K562 (cell line): Measurements from ENCODE around the gene CFP. TPM values are rescaled to one million over a fixed set of nuclear protein-coding genes. Genes with fewer than 3 reads are reported as not detected.

ENCODE experiments used
- ATAC-seq: fragments of 200-7000 bp; cut with Tn5 transposase; 3 replicates; pipeline ENCODE4 v1.9.1; 2020; ENCODE audit warnings: moderate library complexity
- BruUV-seq: library from RNA; stranded (reverse); fragments of 400-500 nt; replicated peaks from 2 replicates; lab custom pipeline; 2021; lab: Mats Ljungman, UMichigan
- CTCF ChIA-PET: fragments of 300-600 bp; formaldehyde crosslinking; extraction: SDS; loops from one replicate; lab custom pipeline; 2021; ENCODE audit warnings: low intra/inter-chr PET ratio; lab: Yijun Ruan, JAX
- POLR2A ChIA-PET: fragments of 300-600, 350-650 bp; sonication (Branson Sonifier 250); formaldehyde crosslinking; extraction: SDS; loops from one replicate; lab custom pipeline; 2021; ENCODE audit warnings: antibody characterized with exemption, inconsistent platforms; lab: Yijun Ruan, JAX
- DNase-seq, 4 experiments: peaks; one replicate each; pipeline versions ENCODE4 v3.0.0 to v3.0.0-alpha.2; 2011 to 2018; ENCODE audit warnings: low spot score in 3 of 4, mixed read lengths in 3 of 4; ENCODE audit errors: extremely low read depth in 1 of 4
- FAIRE-seq: peaks from 2 replicates; lab custom pipeline; 2011; peaks lifted over from hg19 to GRCh38; lab: Jason Lieb, UNC
- H2AFZ ChIP-seq: 2 replicates; pipeline ENCODE4 v1.6.0; 2011; ENCODE audit warnings: low read depth, low read length, control low read depth, inconsistent platforms
- H3K27ac ChIP-seq: fragments of 200-600 bp; 3 replicates; pipeline ENCODE4 v1.8.0; 2011; ENCODE audit warnings: low read depth, mild to moderate bottlenecking, control low read depth, inconsistent platforms, low read length, moderate library complexity, mixed read lengths; ENCODE audit errors: extremely low read depth
- H3K27me3 ChIP-seq, 2 experiments: fragments of 300-600 bp in 1 of 2; 2 replicates in 1 of 2; 3 replicates in 1 of 2; pipeline versions ENCODE4 v1.6.0 to v1.8.0; 2011; ENCODE audit warnings: inconsistent platforms in 2 of 2, low read length in 2 of 2, mild to moderate bottlenecking in 1 of 2, mixed read lengths in 1 of 2, moderate library complexity in 1 of 2; ENCODE audit not compliant: control insufficient read depth in 2 of 2, insufficient read depth in 2 of 2
- H3K36me3 ChIP-seq: fragments of 300-600 bp; 3 replicates; pipeline ENCODE4 v1.8.0; 2011; ENCODE audit warnings: mild to moderate bottlenecking, low read length, inconsistent platforms; ENCODE audit not compliant: control insufficient read depth, insufficient read depth
- H3K4me1 ChIP-seq, 2 experiments: fragments of 200-600 bp in 1 of 2; replicated peaks in 1 of 2; 2 replicates in 1 of 2; 3 replicates in 1 of 2; pipeline versions ENCODE4 v1.5.1 to v1.8.0; 2011; ENCODE audit warnings: inconsistent platforms in 2 of 2, low read length in 2 of 2, mild to moderate bottlenecking in 1 of 2, mixed read lengths in 1 of 2, moderate library complexity in 1 of 2; ENCODE audit not compliant: control insufficient read depth in 2 of 2, insufficient read depth in 2 of 2
- H3K4me2 ChIP-seq: 2 replicates; pipeline ENCODE4 v1.6.1; 2011; ENCODE audit warnings: low read length, control low read depth, inconsistent platforms, mixed read lengths; ENCODE audit not compliant: insufficient read depth
- H3K4me3 ChIP-seq: fragments of 200-600 bp; sonication (generic), shearing (Covaris generic); 2 replicates; pipeline ENCODE4 v1.5.1; 2016; ENCODE audit warnings: control low read depth, inconsistent platforms
- H3K79me2 ChIP-seq: fragments of 200-600 bp; 3 replicates; pipeline ENCODE4 v1.8.0; 2011; ENCODE audit warnings: low read length, inconsistent platforms; ENCODE audit not compliant: control insufficient read depth, insufficient read depth
- H3K9ac ChIP-seq, 2 experiments: 2 replicates each; pipeline versions ENCODE4 v1.6.0 to v1.6.1; 2011; ENCODE audit warnings: low read depth in 2 of 2, low read length in 2 of 2, control low read depth in 1 of 2, inconsistent platforms in 1 of 2, mild to moderate bottlenecking in 1 of 2, mixed read lengths in 1 of 2; ENCODE audit not compliant: insufficient read depth in 1 of 2
- H3K9me1 ChIP-seq: one replicate; pipeline ENCODE4 v1.6.0; 2011; ENCODE audit warnings: inconsistent platforms, mild to moderate bottlenecking, low read length, moderate library complexity; ENCODE audit not compliant: control insufficient read depth, insufficient read depth
- H3K9me3 ChIP-seq: replicated peaks from 2 replicates; pipeline ENCODE4 v1.5.1; 2011; ENCODE audit warnings: low read depth, low read length, inconsistent platforms; ENCODE audit not compliant: control insufficient read depth, insufficient read depth
- H4K20me1 ChIP-seq: replicated peaks from 2 replicates; pipeline ENCODE4 v1.6.1; 2011; ENCODE audit warnings: low read length, inconsistent platforms, mixed read lengths; ENCODE audit not compliant: control insufficient read depth, insufficient read depth
- CBFA2T2 ChIP-seq: fragments of 450-650 bp; conservative IDR thresholded peaks from 2 replicates; pipeline ENCODE4 v1.6.1; 2017; ENCODE audit warnings: mild to moderate bottlenecking
- CBFA2T3 ChIP-seq: fragments of 450-650 bp; IDR thresholded peaks from 2 replicates; pipeline ENCODE4 v1.6.1; 2017
- POLR2G ChIP-seq: fragments of 200-400 bp; formaldehyde crosslinking; IDR thresholded peaks from 2 replicates; pipeline ENCODE4 v1.6.1; 2017; ENCODE audit warnings: low read depth, mild to moderate bottlenecking, antibody characterized with exemption, low read length, moderate library complexity
- SMARCC2 ChIP-seq: fragments of 450-650 bp; IDR thresholded peaks from 2 replicates; pipeline ENCODE4 v1.6.1; 2017; ENCODE audit warnings: antibody characterized with exemption, moderate library complexity, mild to moderate bottlenecking, low read depth
- STAT5A ChIP-seq: IDR thresholded peaks from 2 replicates; pipeline ENCODE4 v1.6.1; 2012; ENCODE audit warnings: low read length, inconsistent platforms, borderline replicate concordance
- SUPT5H ChIP-seq: fragments of 450-650 bp; IDR thresholded peaks from 2 replicates; pipeline ENCODE4 v1.6.1; 2016
- TCF3 ChIP-seq: sonication (generic); formaldehyde crosslinking; IDR thresholded peaks from 2 replicates; pipeline ENCODE4 v1.4.0; 2020; ENCODE audit warnings: mild to moderate bottlenecking, missing genetic modification reagents
- ZBTB33 ChIP-seq: sonication (generic); formaldehyde crosslinking; IDR thresholded peaks from 2 replicates; pipeline ENCODE4 v1.8.1; 2023; ENCODE audit warnings: mild to moderate bottlenecking, missing genetic modification reagents
- ZBTB7A ChIP-seq: IDR thresholded peaks from 2 replicates; pipeline ENCODE4 v1.6.1; 2011; ENCODE audit warnings: low read depth, mild to moderate bottlenecking, low read length, moderate library complexity, borderline replicate concordance; ENCODE audit not compliant: control insufficient read depth
- ZNF384 ChIP-seq: IDR thresholded peaks from 2 replicates; pipeline ENCODE4 v1.6.1; 2012; ENCODE audit warnings: low read depth, low read length, improper control_type of control experiment
- WGBS: fragments of 100-300 bp; shearing (Covaris generic); methylation state at CpG from one replicate; pipeline ENCODE4 v1.1.6; 2016; ENCODE audit warnings: low coverage, mixed read lengths; ENCODE audit not compliant: insufficient coverage; ENCODE audit errors: missing lambda C conversion rate; 5-methylcytosine and 5-hydroxymethylcytosine counted together
- in situ Hi-C: fragments of 300-500 bp; cut with MboI; formaldehyde crosslinking; loops from 4 replicates; pipeline ENCODE4 v1.15.0; 2018; ENCODE audit warnings: inconsistent platforms, mixed read lengths
- intact Hi-C: fragments of 100-400 bp; cut with micrococcal nuclease; formaldehyde crosslinking; loops from 2 replicates; pipeline ENCODE4 v1.14.2; 2022
- polyA plus RNA-seq, 8 experiments: library from polyadenylated mRNA; depleted of rRNA in 4 of 8; stranded (reverse) in 5 of 8; unstranded in 3 of 8; fragments of >200 nt; fragmentation: Nextera tagmentation in 2 of 8; fragmentation: Illumina TruSeq in 1 of 8; extraction: Ambion mirVana in 2 of 8; extraction: Trizol in 1 of 8; gene quantifications; 2 replicates each; pipeline versions ENCODE4 v1.2.1 to v1.2.3, GENCODE V29; 2011 to 2014; ENCODE audit warnings: inconsistent platforms in 1 of 8, missing spikeins in 1 of 8
- total RNA-seq, 7 experiments: library from RNA; depleted of rRNA in 6 of 7; stranded (reverse); fragments of >200 nt in 6 of 7; fragmentation: Illumina TruSeq in 2 of 7; extraction: Trizol in 2 of 7; gene quantifications; 2 replicates each; pipeline versions ENCODE4 v1.2.1 to v1.2.3, GENCODE V29; 2011 to 2021; ENCODE audit warnings: low replicate concordance in 1 of 7

The CFP gene
- total and polyA plus RNA-seq, 9 of the 15 experiments (the other 6 are each of a cell fraction or from before 2014, with no cell fraction given), result 0.18 to 2.0 (median 0.55) TPM

GRCh38 chrX:47574547-47575301, 55.0 kb downstream of the CFP start:
- ATAC-seq (no peak), DNase-seq (no peak), FAIRE-seq (no peak)
- H3K4me1 ChIP-seq, result peaks cover 9 to 45% of the 10 kb centered on the region in 2 experiments; a peak in 3 of 5 replicates
- H4K20me1 ChIP-seq, result no peaks in the 10 kb centered on the region
- ChIA-PET POLR2A (interaction anchor here (0.6 to 1.3 kb wide), 2 partner anchors 11 to 70 kb away, joined by 3 to 4 read pairs; no protein-coding TSS in a partner anchor), CTCF (no interaction called here)
- H3K36me3 ChIP-seq, result peaks cover 24% of the 10 kb centered on the region; the same call in 2 of the 3 replicates
- no TSS peak for BruUV-seq
- H3K79me2 ChIP-seq, result no peaks in the 10 kb centered on the region
- no peaks in the 10 kb centered on the region for H3K27me3 ChIP-seq
- intact Hi-C loops, result no loop called here
- H3K9me3 ChIP-seq, result no peaks in the 10 kb centered on the region
- H3K9ac ChIP-seq, result peak overlapping the region in 1 of 2 experiments; percentile 5; a peak in 1 of 4 replicates
- in situ Hi-C loops, result no loop called here
- WGBS, result 53% methylated on average over 15 of the region's 27 CpGs
- H2AFZ ChIP-seq, result no peak overlapping the region
- no peak for TF ChIP-seq SUPT5H
- TF ChIP-seq CBFA2T3, result peak; percentile 52
- TF ChIP-seq TCF3, result peak; percentile 38
- 0 out of 2 replicates have a peak, but pooled peaks have one; percentile 26 for TF ChIP-seq CBFA2T2
- H3K27ac ChIP-seq, result no peak overlapping the region
- H3K9me1 ChIP-seq, result no peaks in the 10 kb centered on the region
- no peak overlapping the region for H3K4me3 ChIP-seq
- no peak overlapping the region for H3K4me2 ChIP-seq

- Histone ChIP-seq H3K9me3 (no peaks in the 10 kb centered on the region), H3K4me1 (peaks cover 5 to 45% of the 10 kb centered on the region in 2 experiments; a peak in 3 of 5 replicates), H4K20me1 (no peaks in the 10 kb centered on the region), H3K9ac (no peak overlapping the region), H3K79me2 (no peaks in the 10 kb centered on the region), H3K4me3 (no peak overlapping the region), H3K4me2 (no peak overlapping the region), H3K36me3 (peaks cover 30% of the 10 kb centered on the region; the same call in 2 of the 3 replicates), H2AFZ (no peak overlapping the region), H3K27ac (no peak overlapping the region), H3K27me3 (no peaks in the 10 kb centered on the region), H3K9me1 (no peaks in the 10 kb centered on the region)
- TF ChIP-seq ZBTB33 (CRISPR knock-in tag) (peak; percentile 89), SMARCC2 (no peak), POLR2G (peak; percentile 52), ZBTB7A (peak; percentile 41; the same call in 1 of the 2 replicates), ZNF384 (no peak), STAT5A (no peak)
- POLR2A ChIA-PET, result interaction anchor here (0.6 to 1.3 kb wide), 3 partner anchors 8 to 69 kb away, joined by 3 to 6 read pairs (median 4); partner anchors contain the start of gene TIMP1
- in situ Hi-C loops, result no loop called here
- FAIRE-seq (no peak), DNase-seq (no peak), ATAC-seq (no peak)
- no TSS peak for BruUV-seq
- 100% methylated on average over 1 of the region's 41 CpGs for WGBS
- CTCF ChIA-PET, result no interaction called here
- intact Hi-C loops, result no loop called here
Measured at GRCh38 chrX:47574076-47574546, 55.6 kb downstream of the CFP start.
